ENCODE data around the gene DTX1. TPM values are rescaled to one million over a fixed set of nuclear protein-coding genes. Genes with fewer than 3 reads are reported as not detected.

Gene DTX1
- total RNA-seq, 4 donors from 2014 or later = 2.4 to 8.6 (median 3.1) TPM

DNA sequence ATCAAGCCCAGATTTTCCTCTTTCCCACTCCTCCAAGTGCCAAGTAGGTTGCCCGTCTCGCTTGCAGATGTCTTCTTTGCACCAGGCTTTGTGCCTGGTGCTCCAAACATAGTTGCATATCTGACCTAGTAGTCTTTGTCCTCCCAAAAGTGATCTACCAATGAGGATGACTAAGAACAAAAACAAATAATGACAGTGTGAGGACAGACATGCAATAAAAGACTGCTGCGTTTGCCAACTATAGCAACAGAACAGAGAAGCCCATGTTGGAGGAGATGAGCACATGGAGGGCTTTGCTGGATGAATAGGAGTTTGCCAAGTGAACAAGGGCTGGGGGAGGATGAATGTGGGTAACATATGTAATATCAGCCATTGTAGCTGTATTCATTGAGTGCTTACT is 15.6 kb downstream of the DTX1 start:
- H3K27me3 ChIP-seq = no peaks in the 10 kb centered on the region
- no peak for TF ChIP-seq POLR2A (IDR thresholded peaks at IDR 0.05)
- TF ChIP-seq, protein P1, sequence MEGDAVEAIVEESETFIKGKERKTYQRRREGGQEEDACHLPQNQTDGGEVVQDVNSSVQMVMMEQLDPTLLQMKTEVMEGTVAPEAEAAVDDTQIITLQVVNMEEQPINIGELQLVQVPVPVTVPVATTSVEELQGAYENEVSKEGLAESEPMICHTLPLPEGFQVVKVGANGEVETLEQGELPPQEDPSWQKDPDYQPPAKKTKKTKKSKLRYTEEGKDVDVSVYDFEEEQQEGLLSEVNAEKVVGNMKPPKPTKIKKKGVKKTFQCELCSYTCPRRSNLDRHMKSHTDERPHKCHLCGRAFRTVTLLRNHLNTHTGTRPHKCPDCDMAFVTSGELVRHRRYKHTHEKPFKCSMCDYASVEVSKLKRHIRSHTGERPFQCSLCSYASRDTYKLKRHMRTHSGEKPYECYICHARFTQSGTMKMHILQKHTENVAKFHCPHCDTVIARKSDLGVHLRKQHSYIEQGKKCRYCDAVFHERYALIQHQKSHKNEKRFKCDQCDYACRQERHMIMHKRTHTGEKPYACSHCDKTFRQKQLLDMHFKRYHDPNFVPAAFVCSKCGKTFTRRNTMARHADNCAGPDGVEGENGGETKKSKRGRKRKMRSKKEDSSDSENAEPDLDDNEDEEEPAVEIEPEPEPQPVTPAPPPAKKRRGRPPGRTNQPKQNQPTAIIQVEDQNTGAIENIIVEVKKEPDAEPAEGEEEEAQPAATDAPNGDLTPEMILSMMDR (IDR thresholded peaks at IDR 0.05) = no peak
- H3K9me3 ChIP-seq = no peaks in the 10 kb centered on the region
- H3K27ac ChIP-seq = no peak overlapping the region
- no peak for DNase-seq
- H3K36me3 ChIP-seq = no peaks in the 10 kb centered on the region
- H3K4me1 ChIP-seq = no peaks in the 10 kb centered on the region
- intact Hi-C loops (cut with DNase I; ENCODE audit: low total_unique reads) = no loop called here
- no peak overlapping the region for H3K4me3 ChIP-seq

DNA sequence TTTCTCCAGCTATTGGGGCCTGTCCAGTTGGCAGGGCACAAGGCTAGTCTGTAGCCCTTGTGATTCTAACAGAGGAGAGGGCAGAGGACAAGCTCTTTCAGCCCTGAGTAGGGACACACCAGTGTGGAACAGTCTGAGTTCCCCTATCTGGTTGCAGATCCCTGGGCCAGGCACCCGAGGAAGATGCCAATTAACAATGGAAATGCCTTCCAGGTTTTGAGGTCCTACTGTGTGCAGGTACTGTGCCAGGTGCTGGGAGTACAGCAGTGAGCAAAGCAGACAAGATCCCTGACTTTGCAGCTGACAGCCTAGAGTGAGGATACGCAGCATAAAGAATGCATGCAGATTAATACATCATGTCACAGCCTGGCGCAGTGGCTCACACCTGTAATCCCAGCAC is 17.1 kb downstream of the DTX1 start:
- Histone ChIP-seq H3K4me3 (no peak overlapping the region), H3K27ac (no peak overlapping the region), H3K9me3 (no peaks in the 10 kb centered on the region), H3K27me3 (no peaks in the 10 kb centered on the region), H3K4me1 (no peaks in the 10 kb centered on the region), H3K36me3 (no peaks in the 10 kb centered on the region)
- TF ChIP-seq, protein P1 (IDR thresholded peaks at IDR 0.05) = no peak
- no peak for TF ChIP-seq POLR2A (IDR thresholded peaks at IDR 0.05)
- DNase-seq = no peak
- intact Hi-C loops (cut with DNase I; ENCODE audit: low total_unique reads) = no loop called here

DNA sequence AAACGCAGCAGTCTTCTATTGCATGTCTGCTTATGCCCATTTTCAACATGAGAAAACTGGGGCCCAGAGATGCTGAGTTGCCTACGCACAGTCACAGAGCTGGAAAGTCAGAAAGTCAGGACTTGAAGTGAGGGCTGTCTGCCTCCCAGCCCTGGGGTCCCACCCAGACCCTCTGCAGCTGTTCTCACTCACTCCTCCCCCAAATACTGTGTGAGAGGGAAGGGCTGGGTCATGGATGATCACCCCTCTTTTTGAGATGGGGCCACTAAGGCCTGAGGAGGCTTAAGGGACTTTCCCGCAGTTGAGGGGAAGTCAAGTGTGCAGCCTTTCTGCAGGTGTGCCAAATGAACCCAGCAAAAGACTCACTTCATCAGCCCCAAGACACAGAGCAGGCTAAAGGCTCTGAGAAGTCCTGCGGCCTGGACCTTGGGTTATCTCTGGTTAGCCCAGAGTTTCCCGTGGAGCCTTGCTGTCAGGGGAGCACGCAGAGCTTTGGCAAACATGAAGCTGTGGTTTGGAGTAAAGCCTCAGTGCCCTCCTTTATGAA is 18.7 kb downstream of the DTX1 start:
- no peak overlapping the region for H3K27ac ChIP-seq
- H3K36me3 ChIP-seq = no peaks in the 10 kb centered on the region
- H3K4me3 ChIP-seq = no peak overlapping the region
- intact Hi-C loops (cut with DNase I; ENCODE audit: low total_unique reads) = no loop called here
- no peaks in the 10 kb centered on the region for H3K9me3 ChIP-seq
- no peak for DNase-seq
- no peaks in the 10 kb centered on the region for H3K27me3 ChIP-seq
- TF ChIP-seq, protein P1 (IDR thresholded peaks at IDR 0.05) = no peak
- TF ChIP-seq POLR2A (IDR thresholded peaks at IDR 0.05) = no peak
- H3K4me1 ChIP-seq = no peaks in the 10 kb centered on the region

DNA sequence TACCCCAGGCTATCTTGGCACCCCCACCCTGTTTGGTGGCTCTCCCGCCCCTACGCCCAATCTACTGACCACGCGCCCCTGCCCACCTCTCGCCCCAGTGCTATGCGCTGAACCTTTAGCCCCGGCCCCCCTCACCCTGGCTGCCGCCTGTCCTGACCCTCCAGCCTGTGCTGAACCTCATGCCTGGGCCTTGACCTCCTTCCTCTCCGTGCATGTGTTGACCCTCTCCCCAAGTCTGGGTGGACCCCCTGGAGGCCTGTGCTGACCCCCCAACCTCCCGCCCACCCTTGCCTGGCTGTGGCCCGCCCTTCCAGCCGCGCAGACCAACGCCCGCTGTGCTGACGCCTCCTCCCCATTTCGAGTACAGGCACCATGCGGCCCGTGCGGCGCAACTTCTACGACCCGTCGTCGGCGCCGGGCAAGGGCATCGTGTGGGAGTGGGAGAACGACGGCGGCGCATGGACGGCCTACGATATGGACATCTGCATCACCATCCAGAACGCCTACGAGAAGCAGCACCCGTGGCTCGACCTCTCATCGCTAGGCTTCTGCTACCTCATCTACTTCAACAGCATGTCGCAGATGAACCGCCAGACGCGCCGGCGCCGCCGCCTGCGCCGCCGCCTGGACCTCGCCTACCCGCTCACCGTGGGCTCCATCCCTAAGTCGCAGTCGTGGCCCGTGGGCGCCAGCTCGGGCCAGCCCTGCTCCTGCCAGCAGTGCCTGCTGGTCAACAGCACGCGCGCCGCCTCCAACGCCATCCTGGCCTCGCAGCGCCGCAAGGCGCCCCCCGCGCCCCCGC is 20.7 kb downstream of the DTX1 start:
- Histone ChIP-seq H3K27me3 (no peaks in the 10 kb centered on the region), H3K4me3 (no peak overlapping the region), H3K9me3 (no peaks in the 10 kb centered on the region), H3K27ac (no peak overlapping the region), H3K4me1 (no peaks in the 10 kb centered on the region), H3K36me3 (no peaks in the 10 kb centered on the region)
- DNase-seq = no peak
- intact Hi-C loops (cut with DNase I; ENCODE audit: low total_unique reads) = no loop called here
- TF ChIP-seq, protein P1 (IDR thresholded peaks at IDR 0.05) = no peak
- TF ChIP-seq POLR2A (IDR thresholded peaks at IDR 0.05) = no peak

DNA sequence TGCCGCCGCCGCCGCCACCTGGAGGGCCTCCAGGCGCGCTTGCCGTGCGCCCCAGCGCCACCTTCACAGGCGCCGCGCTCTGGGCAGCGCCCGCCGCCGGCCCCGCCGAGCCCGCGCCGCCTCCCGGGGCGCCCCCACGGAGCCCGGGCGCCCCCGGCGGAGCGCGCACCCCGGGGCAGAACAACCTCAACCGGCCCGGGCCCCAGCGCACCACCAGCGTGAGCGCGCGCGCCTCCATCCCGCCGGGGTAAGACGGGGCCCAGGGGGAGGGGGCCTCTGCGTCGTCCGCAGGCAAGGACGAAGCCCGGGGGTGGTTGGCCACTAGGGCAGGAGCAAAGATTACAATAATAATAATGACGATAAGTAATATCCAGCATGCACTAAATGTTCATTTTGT is 21.3 kb downstream of the DTX1 start:
- intact Hi-C loops (cut with DNase I; ENCODE audit: low total_unique reads) = no loop called here
- Histone ChIP-seq H3K4me1 (no peaks in the 10 kb centered on the region), H3K9me3 (no peaks in the 10 kb centered on the region), H3K27me3 (no peaks in the 10 kb centered on the region), H3K4me3 (no peak overlapping the region), H3K27ac (no peak overlapping the region), H3K36me3 (no peaks in the 10 kb centered on the region)
- no peak for DNase-seq
- TF ChIP-seq, protein P1 (IDR thresholded peaks at IDR 0.05) = no peak
- TF ChIP-seq POLR2A (IDR thresholded peaks at IDR 0.05) = no peak

All from uterus (tissue), 4 donors.